ENCODE measurements around the gene DNAJC3.
"Not testable (repeated sequence)": the region's sequence is repeated elsewhere in the genome, so short reads cannot be mapped to it uniquely, and the experiment has no call there.

Gene DNAJC3

DNA sequence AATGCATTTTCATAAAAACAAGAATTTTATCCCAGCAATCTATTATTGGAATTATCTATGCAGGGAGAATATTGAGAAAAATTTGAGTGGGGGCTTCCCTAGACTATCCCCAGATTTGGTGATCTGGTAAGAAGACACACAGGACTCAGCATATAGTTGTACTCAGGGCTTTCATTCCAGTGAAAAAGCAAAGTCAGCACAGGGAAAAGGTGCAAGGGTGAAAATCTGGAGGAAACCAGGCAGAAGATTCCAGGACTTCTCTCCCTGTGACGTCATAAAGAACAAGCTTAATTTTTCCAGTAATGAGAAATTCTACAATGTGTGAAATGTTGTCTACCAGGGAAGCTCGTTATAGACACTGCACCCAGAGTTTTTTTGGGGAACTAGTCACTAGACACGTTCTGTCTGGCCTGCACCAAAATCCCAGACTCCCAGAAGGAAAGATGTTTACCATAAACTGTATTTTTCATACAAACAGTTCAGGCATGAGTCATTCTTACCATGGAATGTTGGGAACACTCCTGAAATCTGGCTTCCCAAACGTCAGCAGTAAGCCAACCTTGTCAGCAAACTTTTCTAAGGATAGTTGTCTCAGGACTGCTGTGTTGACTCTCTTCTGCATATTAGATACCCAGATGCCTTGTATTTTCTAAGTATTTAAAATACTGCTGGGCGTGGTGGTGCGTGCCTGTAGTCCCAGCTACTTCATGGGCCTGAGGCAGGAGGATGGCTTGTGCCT is 107.4 kb downstream of the DNAJC3 start:
- no peak for DNase-seq

DNA sequence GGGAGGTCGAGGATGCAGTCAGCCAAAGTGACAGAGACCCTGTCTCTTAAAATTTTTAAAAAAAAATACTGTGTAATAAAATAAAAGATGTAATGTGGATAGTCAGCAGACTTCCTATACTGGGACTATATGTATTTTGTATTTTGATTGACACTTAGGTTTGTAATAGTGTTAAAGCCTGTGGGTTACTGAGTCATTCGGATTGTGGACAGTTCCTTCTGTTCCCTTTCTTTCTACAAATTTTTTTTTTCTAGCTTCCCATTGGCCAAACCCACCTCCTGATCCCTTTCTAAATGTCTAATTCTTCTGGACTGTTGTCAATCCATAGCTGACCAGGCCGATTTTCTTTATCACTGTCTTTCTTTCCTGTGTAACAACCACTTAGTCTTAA is 108.0 kb downstream of the DNAJC3 start:
- DNase-seq, result no peak

DNA sequence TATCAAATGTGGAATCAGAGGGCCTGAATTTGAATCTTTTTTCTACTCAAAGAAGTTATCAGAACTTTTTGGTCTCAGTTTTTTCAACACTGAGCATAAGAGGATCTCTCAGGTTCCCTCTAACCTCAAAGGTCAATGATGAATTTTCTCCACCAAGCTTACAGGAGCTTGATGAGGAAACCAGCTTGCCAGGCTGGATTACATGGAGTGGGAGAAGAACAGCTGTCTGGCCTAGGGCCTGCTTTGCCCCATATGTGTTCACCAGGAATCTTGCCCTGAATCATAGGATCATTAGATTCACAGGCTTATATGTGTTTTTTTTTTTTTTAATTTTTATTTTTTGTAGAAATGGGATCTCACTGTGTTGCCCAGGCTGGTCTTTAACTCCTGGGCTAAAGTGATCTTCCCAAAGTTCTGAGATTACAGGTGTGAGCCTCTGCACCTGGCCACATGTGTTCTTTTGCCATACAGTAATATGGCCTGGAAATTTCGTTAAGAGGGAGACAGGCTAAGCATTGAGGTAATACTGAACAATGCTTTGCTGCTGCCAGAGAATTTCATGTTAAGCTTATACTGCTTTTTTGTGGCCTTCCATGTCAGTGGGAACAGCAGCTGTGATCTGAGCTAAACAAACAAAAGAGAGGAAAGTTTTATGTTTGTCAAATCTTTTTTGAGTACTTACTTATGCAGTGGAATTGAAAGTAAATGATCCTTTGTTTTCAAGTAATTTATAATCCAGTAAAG is 110.6 kb downstream of the DNAJC3 start:
- DNase-seq, result no peak

DNA sequence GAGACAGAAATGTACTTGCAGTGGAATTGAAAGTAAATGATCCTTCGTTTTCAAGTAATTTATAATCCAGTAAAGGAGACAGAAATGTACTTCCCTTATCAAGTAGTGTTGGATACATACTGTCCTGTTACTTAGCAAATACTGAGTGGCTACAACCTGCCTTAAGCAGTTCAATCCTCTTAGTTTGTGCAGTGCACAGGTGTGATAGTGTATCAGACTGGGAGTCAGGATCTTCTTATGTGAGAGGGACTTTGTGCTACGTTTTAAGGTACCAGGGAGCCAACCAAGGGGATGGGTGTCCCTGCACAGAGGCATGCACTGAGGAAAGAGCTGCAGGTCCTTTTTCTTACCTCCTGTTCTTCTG is 111.1 kb downstream of the DNAJC3 start:
- no peak for DNase-seq

DNA sequence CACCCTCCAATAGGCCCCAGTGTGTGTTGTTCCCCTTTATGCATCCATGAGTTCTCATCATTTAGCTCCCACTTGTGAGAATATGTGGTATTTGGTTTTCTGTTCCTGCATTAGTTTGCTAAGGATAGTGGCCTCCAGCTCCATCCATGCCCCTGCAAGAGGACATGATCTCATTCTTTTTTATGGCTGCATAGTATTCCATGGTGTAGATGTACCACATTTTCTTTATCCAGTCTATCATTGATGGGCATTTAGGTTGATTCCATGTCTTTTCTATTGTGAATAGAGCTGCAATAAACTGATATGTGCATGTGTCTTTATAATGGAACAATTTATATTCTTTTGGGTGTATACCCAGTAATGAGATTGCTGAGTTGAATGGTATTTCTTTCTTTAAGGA is 112.4 kb downstream of the DNAJC3 start:
- DNase-seq, result not testable (repeated sequence)

DNA sequence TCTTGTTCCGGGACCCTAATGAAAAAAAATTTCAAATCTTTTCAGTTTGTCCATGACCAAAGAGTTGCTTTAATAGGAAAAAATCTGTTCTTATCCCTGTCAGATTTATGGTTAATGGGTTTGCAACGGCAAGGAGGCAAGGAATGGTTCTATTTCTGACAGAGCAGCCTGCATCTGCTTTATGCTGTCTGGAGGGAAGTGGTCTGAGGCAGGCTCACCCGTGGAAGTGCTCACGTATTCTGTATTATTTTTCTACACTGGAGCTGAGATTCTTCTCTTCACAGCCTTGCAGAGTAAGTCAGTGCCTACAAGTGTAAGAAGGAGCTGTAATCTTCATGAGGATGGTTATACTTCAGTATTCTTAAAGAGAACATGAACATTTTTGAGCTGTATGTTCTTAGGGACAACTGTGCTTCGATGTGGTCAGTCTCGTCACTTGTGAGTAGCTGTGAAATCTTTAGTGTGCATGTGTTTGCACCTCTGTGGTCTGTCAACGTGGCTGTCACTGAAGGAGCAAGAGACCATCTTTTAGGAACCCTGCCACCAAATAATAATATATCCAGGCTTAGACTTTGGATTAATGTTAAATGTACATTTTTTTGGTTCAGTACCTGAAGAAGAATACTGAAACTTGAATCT is 114.3 kb downstream of the DNAJC3 start:
- no peak for DNase-seq

DNA sequence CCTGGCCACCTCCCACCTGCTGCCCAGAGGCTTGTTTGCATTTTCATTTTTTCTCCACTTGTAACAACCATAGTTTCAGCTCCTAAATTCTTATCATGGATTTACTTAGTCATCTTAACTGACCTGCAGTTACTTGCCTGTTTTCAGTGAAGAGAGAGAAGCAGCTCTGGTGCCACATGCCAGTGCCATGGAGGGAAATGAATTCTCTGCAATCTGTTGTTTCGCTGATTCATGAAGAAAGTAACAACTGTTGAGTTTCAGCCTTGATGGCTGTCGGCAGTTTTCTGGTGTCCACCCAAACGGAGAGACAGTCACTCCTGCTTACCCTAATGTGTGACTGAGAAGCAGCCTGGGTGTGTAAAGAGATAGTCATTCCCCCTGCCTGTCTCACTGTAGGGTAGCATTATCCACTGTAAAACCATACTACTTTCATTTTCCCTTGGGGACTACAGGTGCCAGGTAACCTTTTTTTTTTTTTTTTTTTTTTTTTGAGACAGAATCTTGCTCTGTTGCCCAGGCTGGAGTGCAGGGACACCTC is 116.1 kb downstream of the DNAJC3 start:
- no peak for DNase-seq

DNA sequence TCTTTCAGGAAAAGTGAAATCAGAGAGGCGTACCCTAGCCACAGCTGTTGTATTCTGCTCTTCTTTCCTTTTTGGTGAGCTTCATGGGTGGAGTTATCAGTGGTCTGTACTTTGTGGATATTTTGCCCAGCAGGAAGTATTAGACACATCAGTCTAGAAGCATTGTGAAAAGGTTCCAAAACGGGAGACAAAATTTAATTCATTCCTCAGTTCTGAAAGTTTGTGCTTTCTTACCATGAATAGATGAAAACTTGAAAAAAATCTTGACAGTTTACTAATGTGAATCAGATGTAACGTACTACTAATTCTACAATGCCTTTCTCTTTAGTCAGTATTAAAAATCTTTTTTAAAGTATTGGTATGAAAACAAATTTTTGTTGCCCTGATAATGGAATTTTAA is 116.8 kb downstream of the DNAJC3 start:
- no peak for DNase-seq

DNA sequence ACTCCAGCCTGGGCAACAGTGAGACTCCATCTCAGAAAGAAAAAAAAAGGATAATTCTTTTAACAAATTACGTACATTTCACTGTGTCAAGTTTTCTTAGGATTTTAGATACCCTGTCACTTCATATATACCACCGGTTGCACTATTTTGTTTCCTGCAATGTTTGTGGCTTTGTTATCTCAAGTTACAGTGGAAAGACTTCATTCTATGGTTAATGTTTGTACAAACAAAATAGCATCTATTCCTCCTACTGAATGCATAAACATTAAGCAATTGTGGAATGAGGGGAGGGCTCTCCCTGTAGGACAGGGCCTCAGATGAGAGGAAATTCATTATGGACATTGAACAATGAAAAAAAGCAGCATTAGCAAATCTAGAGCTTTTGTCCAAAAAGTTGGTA is 120.1 kb downstream of the DNAJC3 start:
- DNase-seq, result no peak

DNA sequence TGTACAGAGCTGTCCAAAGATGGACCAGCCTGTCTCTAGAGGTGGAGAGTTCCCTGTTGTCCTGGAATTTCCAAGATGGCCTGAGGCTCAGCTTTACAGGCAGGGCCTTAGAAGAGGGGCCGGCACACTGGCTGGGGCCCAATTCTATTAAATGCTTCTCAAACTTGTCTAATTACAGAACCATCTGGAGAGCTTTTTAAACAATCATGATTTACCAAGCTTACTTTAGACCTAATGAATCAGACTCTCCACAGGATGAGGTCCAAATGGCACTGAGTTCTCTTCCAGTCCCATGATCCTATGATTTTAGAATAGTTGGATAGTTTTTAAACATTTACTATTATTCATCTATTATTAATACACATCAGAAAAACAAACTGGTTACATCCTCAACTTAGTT is 123.5 kb downstream of the DNAJC3 start:
- no peak for DNase-seq

DNA sequence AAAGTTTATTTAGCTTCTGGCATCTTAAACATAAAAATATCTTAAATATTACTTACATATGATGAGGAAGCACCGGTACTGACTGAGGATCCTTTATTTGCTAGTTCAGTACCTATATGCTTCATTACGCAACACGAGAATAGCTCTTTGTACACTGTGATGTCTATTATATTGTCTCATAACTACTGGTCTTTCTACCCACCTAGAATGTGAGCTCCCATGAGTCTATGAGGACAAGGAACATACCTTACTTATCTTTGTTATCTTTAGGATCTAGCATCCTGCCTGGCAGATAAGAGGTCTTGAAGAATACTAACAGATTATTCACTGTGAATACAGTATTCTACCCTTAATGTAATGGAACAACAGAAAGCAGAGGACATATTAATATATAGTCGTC is 124.9 kb downstream of the DNAJC3 start:
- DNase-seq, result no peak

DNA sequence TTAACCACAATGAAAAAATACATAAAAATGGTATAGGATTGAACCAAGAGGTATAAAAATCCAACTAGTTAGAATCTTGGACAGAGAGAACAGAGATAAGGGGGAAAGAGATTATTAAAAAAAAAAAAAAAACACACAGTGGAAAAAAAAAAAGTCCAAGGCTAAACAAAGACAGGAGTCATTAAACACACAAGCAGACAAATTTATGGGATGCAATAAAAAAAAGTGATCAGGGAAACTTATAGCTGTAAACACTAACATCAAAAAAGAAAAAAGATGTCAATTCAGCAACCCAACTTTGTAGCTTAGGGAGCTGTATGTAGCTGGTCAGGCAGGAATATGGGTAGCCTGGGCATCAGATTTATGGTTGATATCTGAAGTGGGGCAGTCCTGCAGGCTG is 129.0 kb downstream of the DNAJC3 start:
- no peak for DNase-seq

DNA sequence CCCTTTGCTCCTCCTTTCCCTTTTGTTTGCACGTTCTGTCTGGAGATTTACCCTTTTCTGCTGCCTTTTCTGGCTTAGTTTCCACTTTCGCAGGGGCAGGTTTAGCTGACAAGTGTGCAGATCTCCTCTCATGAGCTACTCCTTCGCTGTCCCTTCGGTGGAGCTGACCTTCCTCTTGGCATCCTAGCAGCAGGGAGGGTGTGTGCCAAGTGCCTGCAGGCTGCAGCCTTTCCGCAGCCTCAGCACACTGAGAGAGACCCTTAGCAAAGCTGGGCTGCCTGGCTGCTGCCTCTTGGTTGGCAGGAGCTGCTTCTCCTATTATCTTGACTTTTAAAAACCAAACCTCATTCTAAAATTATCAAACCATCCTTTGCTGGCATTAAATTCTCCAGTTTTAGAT is 132.5 kb downstream of the DNAJC3 start:
- DNase-seq, result no peak

DNA sequence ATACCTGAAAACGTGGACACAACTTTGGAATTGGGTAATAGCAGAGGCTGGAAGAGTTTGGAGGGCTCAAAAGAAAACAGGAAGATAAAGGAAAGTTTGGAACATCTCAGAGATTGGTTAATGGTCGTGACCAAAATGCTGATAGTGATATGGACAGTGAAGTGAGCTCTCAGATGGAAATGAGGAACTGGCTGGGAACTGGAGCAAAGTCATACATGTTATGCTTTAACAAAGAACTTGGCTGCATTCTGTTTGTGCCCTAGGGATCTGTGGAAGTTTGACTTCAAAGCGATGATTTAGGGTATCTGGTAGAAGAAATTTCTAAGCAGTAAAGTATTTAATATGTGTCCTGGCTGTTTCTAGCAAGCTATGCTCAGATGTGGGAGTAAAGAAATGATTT is 136.2 kb downstream of the DNAJC3 start:
- DNase-seq, result no peak

DNA sequence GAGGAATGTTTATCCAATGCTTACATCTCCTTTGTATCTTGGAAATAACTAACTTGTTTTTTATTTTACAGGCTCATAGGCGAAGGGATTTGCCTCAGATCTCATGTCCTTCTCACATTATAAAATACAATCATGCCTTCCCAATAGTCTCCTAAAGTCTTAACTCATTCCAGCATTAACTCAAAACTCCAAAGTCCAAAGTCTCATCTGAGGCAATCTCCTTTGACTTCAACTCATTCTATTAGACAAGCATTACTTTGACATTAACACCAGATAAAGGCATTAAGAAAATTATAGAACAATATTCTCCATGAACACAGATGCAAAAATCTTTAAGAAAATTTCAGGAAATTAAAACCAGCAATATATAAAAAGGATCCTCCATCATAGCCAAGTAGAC is 137.6 kb downstream of the DNAJC3 start:
- no peak for DNase-seq

DNA sequence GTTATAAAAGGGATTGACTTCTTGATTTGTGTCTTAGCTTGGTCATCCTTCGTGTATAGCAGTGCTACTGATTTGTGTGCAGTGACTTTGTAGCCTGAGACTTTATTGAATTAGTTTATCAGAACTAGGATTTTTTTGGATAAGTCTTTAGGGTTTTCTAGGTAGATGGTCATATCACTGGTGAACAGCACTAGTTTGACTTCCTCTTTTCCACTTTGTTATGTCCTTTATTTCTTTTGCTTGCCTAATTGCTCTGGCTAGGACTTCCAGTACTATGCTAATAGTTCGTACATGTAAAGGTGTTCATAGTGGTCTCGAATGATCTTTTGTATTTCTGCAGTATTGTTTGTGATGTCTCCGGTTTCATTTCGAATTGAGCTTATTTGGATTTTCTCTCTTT is 145.4 kb downstream of the DNAJC3 start:
- DNase-seq, result no peak

DNA sequence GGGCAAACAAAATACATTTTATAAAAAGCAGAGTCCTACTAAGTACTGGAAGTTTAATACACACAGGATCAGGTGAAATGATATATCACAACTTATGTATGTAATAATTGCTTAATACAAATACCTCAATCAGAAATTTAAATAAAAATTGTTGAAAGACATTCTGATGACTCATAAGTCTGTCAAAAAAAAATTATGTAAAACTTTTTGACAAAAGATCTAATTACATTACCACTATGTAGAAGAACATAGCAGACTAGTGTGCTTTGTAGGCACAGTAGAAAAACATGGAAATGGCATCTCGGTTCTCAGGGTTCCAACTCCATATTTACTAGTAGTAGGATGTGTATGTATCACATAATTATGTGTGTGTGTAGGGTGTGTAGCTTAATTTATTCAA is 156.2 kb downstream of the DNAJC3 start:
- no peak for DNase-seq

DNA sequence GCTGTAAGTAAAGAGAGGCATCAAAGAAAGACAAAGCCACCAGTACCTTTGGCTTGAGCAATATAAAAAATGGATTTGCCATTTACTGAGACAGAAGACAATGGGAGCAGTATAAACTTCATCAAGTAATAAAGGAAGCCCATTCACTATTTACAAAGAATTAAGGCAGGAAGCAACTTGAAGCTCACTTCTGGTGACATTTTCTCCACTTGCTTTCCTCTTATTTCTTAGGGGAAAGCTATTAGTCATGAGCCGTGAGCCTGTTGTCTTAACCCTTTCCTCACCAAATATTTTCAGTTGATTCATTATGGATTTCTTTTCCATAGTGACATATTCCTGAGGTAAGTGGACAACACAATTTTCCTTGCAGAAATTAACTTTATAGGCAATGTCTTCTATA is 156.8 kb downstream of the DNAJC3 start:
- no peak for DNase-seq

DNA sequence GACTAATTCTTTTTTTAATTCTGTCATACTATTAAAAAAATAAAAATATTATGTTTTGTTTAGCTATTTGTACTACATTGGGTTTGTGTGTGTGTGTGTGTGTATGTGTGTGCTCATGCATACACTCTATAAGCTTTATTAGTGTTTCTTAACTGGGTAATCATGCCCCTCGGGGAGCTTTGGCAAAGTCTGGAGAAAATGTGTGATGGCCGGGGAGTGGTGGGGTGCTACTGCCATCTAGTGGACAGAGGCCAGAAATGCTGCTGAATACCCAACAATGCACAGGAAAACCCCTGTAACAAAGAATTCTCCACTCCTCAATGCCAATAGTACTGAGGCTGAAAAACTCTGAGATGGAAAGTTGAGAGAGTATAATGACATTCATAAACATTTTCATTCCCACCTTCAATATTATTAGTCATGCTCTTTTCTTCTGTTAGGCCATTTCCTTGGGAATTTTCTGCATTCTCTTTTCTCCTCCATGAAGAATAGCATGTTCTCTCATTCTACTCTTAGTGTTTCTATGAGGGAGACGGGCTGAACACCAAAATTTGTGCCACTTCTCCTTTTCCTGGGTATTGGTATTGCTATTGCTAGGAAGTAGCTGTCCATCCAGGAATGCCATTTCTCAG is 157.3 kb downstream of the DNAJC3 start:
- DNase-seq, result peak; percentile 10 to 44 (median 37)

DNA sequence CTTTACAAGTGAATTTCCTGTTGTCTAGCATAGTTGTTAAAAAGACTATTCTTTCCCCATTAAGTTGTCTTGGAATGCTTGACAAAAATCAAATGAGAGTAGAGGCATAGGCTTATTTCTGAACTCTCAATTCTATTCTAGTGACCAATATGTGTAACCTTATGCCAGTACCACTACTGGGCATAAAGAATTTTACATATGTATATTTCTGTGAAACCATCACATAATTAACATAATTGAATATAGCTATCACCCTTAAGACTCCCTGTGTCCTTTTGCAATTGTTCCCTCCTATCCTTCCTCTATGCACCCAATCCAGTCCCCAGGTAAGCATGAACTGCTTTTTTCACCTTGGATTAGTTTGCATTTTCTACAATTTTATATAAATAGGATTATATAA is 165.0 kb downstream of the DNAJC3 start:
- DNase-seq, result no peak

DNA sequence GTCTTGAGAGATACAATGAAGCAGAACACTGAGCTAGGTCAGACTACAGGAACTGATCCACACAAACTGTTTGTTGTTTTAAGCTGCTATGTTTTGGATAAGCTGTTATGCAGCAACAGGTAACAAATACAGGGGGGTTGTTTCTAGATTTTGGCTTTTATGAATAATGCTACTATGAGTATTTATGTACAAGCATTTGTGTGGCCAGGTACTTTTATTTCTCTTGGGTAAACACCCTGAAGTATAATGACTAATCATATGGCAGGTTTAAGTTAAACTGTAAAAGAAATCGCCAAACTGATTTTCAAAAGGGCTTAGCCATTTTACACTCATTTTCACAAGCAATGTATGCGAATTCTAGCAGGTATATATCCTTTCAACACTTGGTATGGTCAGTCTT is 166.0 kb downstream of the DNAJC3 start:
- DNase-seq, result no peak
